RKO (cell line): ENCODE results near the gene TKTL1.
A peak's percentile ranks its signal among the peaks of the same experiment; 100 is the strongest.
"Not testable (repeated sequence)": the region's sequence is repeated elsewhere in the genome, so short reads cannot be mapped to it uniquely, and the experiment has no call there.

Experiments used
- DNase-seq: peaks from one replicate; pipeline ENCODE4 v3.0.0-alpha.2; 2016; ENCODE audit warnings: low spot score

TKTL1 gene

GRCh38 chrX:154295664-154296310, at the start of gene TKTL1:
Gene TKTL1, plus strand, starts transcription at chrX:154295795. Its CDS starts 65 bp downstream, at chrX:154295860.
- DNase-seq = no peak

- not testable (repeated sequence) for DNase-seq
Measured at GRCh38 chrX:154247377-154248045, 48.1 kb upstream of the TKTL1 start.

GRCh38 chrX:154248076-154248475, 47.5 kb upstream of the TKTL1 start:
- not testable (repeated sequence) for DNase-seq

- DNase-seq = not testable (repeated sequence)
Measured at GRCh38 chrX:154257282-154257681, 38.3 kb upstream of the TKTL1 start, which contains the start of gene OPN1MW3. Gene OPN1MW3, plus strand, starts transcription at chrX:154257582. Its CDS starts 38 bp downstream, at chrX:154257620.

- DNase-seq = not testable (repeated sequence)
Measured at GRCh38 chrX:154258711-154259110, 36.9 kb upstream of the TKTL1 start.

- DNase-seq = not testable (repeated sequence)
Measured at GRCh38 chrX:154263072-154263471, 32.5 kb upstream of the TKTL1 start.

GRCh38 chrX:154269245-154269644, 26.4 kb upstream of the TKTL1 start:
- DNase-seq = not testable (repeated sequence)

- not testable (repeated sequence) for DNase-seq
Measured at GRCh38 chrX:154284489-154285338, 10.9 kb upstream of the TKTL1 start.

GRCh38 chrX:154286406-154286805, 9.2 kb upstream of the TKTL1 start:
- not testable (repeated sequence) for DNase-seq

GRCh38 chrX:154294791-154295574, 612 bp upstream of the TKTL1 start, which contains the start of gene TEX28:
Gene TEX28, minus strand, starts transcription at chrX:154295124. Its CDS starts 3,007 bp downstream, at chrX:154292117.
- DNase-seq = no peak

- DNase-seq = no peak
Measured at GRCh38 chrX:154296731-154297130, 1.1 kb downstream of the TKTL1 start.

GRCh38 chrX:154298312-154298711, 2.7 kb downstream of the TKTL1 start:
- DNase-seq = no peak

GRCh38 chrX:154300816-154301215, 5.2 kb downstream of the TKTL1 start:
- no peak for DNase-seq

GRCh38 chrX:154302998-154303397, 7.4 kb downstream of the TKTL1 start:
- DNase-seq = not testable (repeated sequence)

- no peak for DNase-seq
Measured at GRCh38 chrX:154303476-154303875, 7.9 kb downstream of the TKTL1 start.

- DNase-seq = no peak
Measured at GRCh38 chrX:154304846-154305245, 9.3 kb downstream of the TKTL1 start.

- no peak for DNase-seq
Measured at GRCh38 chrX:154305541-154306205, 10.1 kb downstream of the TKTL1 start.

GRCh38 chrX:154307202-154307601, 11.6 kb downstream of the TKTL1 start:
- no peak for DNase-seq

- DNase-seq = peak; percentile 55
Measured at GRCh38 chrX:154308108-154308946, 12.7 kb downstream of the TKTL1 start.
